Mucosa of gallbladder (tissue), 1 donor: Measurements from ENCODE around the gene DNAI7. TPM values are rescaled to one million over a fixed set of nuclear protein-coding genes. Genes with fewer than 3 reads are reported as not detected.

Source experiments
- DNase-seq: peaks from one replicate; pipeline ENCODE4 v3.0.0-alpha.2; 2020; ENCODE audit warnings: low spot score
- total RNA-seq: library from RNA; stranded (reverse); gene quantifications from one replicate; pipeline ENCODE4 v1.2.1, GENCODE V29; 2021
- donor health status: DM: no; HTN: no; CAD: no.

DNAI7 gene, protein sequence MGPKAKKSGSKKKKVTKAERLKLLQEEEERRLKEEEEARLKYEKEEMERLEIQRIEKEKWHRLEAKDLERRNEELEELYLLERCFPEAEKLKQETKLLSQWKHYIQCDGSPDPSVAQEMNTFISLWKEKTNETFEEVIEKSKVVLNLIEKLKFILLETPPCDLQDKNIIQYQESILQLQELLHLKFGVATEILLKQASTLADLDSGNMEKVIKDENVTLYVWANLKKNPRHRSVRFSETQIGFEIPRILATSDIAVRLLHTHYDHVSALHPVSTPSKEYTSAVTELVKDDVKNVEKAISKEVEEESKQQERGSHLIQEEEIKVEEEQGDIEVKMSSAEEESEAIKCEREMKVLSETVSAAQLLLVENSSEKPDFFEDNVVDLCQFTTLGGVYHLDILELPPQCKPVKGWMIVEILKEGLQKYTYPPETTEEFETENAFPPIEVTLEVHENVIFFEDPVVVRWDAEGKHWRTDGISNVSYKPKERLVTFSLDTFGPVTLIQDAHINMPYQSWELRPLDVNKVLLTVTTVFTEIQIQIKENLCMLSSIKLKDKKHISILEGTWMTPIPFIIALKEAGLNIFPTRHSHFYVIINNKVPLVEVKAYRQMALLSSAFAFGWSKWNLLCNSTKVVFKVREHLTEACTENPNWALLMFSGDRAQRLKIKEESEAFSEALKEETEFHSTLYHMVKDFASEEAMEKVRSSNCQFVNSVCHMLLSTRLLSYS
- 1.4 TPM for total RNA-seq

DNA sequence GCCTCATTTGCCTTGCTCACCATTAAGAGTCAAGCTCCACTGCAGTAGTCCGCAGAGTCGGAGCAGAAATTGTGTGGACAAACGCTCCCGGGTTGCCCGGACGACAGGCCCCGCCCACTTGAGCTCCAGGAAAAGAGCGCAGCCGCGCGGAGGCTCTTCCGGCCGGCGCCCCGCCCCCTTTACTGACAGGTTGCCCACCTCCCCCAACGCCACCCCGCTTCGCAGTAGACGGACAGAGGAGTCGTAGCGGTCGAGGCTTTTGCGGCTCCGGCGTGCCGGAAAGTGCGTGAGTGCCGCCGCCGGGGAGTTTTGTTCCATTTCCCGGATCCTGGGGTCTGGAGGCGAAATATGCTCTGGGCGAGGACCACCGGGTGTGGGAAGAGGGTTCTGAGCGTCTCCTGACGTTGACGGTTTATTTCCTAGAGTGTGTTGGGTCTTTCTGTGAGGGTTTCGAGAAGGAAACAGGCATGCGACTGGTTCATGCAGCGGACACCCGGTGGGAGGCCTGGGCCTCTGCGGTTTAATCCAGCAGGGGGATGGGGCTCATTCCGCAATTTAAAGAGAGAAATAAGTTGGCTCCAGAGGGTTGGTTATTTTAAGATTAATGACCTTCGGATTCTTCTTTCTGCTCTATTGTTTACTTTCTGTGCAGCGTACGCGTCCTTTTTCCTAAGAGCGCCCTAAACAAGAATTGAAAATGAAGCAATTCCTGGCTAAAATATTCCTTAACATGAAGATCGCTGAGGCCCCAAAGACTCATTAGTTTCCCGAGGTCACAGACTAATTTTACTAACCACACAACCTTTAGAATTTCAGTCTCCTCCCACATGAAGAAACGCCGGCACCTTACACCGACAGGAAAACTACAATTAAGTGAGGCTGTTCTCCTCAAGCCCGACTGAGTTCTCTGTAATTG, at the start of gene DNAI7, which contains the start of gene ETFRF1:
TSS of gene DNAI7 (minus strand) at position 105 of the 916 bp plus-strand sequence. CDS start at position 23, 82 bp downstream.
TSS of gene ETFRF1 (plus strand) at position 182 of the 916 bp plus-strand sequence. CDS start 8,720 bp downstream, outside the sequence.
- DNase-seq = peak; percentile 97

DNA sequence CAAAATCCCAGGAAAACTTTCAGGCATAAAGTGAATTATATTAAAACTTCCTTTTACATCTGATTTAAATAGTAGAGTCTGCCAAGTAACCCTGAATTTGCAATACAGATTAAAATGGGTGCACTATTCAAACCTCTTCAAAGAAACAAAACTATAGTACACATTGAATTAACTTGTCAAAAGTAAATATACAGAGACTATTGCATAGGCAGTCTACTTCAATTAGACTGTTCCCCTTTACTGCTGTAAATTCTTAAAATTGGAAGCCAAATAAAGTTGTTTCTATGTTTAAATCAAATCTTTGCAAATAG, 48.7 kb upstream of the DNAI7 start:
- no peak for DNase-seq

DNA sequence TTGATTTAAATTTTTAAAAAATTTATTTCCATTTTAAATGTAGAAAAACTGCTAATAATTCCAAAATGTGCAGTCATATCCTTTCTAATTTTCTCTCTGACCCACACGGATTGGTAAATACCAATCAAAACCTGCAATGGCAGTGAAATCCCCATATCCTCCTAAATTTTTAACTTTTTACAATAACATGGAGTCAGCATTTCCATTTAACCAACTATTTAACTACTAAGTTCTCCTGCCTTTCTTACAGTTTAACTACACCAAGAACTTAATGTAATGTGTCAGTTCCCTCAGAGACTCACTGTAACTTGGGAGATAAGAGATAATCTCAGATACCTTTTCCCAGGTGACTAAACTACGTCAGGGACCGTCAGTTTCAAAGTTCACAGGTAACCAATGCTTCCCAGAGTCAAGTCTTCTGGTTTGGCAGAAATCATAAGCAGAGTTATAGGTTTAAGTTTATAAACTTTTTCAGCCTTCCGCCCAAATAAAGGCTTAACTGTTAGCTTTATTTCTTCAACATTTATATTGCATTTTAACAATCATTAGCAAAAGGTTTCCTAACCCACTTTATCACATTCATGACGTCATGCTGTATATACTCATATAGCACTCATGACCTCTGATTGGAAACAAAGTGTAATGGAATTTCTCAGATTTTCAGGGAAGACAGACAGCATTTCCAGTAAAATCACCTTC, 48.2 kb upstream of the DNAI7 start:
- no peak for DNase-seq

DNA sequence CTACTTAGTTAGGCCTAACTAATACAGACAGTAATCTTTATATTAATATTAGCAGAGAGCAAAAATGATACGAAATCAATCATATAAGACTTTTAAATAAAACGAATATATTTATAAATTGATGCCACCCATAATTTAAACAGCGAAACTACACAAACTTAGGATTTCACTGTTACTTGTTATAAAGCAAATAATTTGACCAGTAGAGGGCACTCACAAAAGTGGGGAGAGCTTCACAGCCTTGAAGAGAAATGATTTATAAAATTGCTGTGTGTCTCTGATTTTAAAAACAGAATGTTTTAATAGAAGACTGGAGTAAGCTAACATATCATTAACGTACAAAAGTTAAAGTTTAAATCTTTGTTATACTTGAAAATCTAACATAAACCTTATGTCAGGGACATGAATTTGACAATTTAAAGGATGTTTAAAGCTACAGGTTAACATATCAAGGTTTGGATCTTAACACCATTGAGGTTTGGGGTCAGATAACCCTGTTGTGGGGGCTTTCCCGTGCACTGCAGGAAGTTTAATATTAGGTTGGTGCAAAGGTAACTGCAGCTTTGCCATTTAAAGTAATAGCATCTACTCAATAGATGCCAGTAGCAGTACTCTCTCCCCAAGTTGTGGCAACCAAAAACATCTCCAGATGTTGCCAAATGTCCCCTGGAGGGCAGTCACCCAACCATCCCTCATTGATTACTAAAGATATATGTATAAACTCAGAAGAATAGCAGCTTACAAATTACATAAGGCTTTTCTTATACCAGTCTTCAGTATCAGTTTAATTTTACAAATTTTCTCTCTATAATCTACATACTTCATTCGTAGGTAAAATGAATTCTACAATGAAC, 46.4 kb upstream of the DNAI7 start:
- no peak for DNase-seq

DNA sequence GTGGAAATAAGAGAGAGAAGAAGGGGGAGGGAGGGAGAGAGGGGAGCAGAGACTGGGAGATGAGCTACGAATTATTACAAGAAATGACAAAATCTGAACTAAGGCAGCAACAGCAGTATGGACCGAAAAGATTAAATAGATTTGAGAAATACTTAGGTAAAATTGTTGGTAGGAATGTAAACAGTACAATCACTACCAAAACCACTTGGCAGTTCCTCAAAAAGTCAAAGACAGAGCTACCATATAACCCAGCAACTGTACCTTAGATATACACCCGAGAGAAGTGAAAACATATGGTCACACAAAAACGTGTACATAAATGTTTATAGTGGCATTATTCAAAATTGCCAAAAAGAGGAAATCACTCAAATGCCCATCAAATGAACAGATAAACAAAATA, 41.7 kb upstream of the DNAI7 start:
- DNase-seq = no peak

DNA sequence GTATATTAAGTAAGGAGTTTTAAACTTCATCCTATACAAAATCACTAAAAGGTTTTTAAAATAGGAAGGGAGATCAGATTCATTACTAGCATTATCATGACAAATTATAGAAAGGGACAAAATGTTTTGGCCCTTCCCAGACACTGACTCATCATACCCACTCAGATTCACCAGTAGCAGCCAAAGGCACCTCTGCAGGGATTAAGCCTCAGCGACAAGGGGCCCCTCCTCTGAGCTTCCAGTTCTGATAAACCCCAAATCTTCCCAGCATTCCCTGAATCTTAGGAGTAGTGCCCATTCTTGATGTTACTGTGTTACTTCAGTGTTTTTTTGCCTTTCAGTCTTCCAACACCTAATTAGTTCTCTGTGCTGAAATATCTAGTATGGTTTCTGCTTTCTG, 41.2 kb upstream of the DNAI7 start:
- no peak for DNase-seq

DNA sequence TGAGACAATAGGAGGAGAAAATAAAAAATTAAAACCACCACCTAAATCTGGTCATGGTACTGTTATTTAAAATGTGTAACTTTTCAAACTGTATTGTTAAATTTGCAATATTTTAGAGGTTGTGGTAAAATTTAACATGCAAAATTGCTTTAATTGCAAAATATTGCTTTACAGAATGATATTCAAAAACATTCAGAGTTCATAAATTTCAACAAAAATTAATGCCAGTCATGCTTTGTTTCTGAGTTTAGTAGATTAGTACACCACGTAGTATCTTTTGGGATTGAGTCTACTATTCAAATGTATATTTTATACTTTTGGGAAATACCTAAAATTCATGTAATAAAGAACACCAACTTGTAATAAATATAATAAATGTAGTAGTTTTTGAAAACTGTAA, 18.4 kb upstream of the DNAI7 start:
- no peak for DNase-seq

DNA sequence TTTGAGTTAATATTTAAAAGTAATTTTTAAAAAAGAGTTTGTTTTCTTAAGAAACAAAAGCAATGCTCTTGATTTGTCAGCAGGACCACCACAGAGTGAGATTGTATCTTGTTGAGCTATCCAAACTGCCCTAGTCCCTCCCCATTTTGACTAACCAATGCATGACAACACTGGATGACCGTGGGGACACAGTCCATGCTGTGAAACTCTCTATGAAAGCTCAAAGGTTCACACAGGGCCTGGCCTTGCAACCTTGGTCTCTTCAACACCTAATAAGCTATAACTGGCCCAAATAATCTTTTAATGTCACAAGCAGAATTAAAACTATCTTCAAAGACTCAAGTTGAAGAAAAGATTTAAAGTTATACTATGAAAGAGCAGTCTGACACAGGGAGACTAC, 13.6 kb upstream of the DNAI7 start:
- DNase-seq = no peak

DNA sequence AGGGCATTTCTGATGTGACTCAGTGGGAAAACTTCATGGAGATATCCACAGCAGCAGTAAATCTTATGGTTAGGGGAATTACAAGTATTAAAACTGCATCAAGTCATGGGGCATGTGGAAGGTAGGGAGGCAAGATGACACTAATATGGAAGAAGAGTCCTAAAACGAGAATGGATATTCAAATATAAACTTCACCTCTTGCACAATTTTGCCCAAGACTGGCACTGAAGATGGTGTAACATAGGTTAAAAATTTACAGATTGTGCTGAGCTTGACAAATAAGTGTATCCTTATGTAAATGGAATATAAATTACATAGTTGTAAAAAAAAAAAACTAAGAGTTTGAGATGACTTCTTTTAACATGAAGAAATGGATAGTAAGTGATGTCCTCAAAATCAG, 12.9 kb upstream of the DNAI7 start:
- no peak for DNase-seq

DNA sequence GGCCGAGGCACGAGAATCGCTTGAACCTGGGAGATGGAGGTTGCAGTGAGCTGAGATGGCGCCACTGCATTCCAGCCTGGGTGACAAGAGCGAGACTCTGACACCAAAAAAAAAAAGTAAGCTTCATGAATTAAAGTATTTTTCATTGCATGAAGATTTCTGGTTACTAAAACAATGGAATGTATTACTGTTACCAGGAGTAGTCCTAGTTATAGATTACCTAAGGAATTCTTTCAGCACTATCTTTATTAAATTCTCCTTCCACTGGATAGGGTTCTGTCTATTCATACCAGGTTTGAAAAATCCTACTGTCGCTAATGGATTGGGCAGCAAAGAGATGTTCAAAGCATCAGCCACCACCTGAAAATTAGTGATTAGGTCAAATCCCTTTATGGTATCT, 12.5 kb upstream of the DNAI7 start:
- DNase-seq = no peak

DNA sequence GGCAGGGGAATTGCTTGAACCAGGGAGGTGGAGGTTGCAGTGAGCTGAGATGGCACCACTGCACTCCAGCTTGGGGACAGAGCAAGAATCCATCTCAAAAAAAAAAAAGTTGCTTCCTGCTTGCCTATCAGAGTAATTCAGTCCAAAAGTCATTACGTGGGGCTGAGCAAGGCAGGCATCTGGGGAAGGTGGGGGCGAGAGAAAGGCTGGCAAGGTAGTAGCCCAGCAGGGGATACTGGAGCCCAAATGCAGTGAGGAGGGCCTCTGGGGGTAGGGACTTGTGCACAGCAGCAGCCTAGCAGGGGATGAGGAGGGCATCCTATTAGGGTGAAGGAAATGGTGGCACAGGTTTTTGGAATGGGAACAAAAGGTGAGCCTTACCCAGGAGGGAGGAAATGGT, 7.2 kb upstream of the DNAI7 start:
- no peak for DNase-seq

DNA sequence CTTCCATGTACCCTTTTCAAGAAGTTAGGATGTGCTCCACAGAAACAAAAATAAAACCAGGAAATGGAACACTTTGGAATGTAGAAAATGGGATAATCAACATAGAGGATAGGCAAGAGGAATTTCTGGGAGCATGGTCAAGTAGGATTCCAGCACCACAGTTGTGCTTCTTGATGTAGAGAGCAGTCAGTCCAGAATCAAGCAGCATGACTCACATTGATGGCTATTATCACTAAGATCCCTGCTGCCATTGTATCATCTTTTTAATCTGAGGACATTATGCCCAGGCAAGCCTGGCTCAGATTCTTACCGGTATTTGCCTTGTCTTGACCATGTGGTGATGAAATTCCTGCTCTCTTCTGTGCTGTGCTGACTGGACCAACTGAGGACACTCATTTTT, 5.7 kb upstream of the DNAI7 start:
- DNase-seq = no peak

DNA sequence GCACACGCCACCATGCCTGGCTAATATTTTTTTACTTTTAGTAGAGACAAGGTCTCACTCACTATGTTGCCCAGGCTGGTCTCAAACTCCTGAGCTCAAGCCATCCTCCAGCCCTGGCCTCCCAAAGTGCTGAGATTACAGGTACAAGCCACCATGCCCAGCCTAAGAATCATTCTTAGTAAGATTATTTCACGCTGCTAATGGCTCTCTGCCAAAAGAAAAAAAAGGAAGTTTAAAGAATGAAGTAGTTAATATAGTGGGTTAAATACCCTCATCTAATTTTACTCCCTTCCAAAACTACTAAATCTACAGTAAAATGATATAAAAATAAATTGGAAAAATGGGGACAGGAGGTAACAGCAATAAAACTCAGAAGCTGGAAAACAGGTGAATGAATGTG, 2.6 kb upstream of the DNAI7 start:
- DNase-seq = no peak

DNA sequence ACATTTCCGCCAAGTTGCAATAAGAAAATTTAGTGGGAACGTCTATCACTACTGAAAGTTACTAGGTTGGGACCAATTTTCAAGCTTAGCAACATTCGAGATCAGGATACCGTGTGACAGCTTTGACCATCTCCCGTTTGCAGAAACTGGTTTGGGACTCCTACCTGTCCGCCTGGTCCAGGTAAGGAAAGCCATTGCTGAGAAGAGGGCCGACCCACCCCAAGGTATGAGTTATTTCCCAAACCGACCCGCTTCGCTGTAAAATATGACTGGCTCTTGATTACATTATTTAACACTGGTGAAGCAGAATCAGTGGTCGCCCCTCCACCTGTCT, 271 bp downstream of the DNAI7 start:
- DNase-seq = no peak

DNA sequence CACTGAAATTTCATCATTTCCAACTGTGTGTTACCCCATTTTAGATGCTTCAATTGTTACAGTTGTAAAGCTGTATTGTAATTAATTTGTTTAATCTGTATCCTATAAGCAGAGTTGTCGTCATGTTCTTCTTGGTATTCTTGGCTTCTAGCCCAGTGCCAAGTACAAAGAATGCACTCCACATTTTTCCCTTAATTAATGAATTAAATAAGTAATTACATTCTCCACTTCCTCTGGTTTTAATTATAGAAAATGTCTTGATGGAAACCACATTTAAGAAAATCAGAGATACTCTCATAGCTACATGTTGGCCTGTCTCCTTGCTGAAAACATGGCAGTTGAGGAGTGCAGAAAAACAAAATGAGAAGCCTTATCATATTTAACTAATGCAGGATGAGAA, 746 bp downstream of the DNAI7 start:
- DNase-seq = no peak

DNA sequence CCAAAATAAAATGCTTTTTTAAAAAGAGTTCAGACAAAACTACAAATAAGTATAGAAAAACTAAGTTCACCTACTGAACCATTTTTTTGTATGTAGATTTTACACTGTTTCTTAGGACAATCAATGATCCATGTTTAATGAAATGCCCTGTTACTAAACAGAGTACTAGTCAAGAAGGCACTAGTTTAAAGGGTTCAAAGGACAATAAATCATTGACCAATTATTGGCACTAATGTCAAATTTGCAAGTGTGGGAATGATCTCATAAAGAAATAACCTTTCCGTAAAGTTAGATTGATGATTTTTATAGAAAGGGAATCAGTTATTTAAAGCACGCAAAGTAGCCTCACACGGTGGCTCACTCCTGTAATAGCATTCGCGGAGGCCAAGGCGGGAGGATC, 4.2 kb downstream of the DNAI7 start:
- no peak for DNase-seq

DNA sequence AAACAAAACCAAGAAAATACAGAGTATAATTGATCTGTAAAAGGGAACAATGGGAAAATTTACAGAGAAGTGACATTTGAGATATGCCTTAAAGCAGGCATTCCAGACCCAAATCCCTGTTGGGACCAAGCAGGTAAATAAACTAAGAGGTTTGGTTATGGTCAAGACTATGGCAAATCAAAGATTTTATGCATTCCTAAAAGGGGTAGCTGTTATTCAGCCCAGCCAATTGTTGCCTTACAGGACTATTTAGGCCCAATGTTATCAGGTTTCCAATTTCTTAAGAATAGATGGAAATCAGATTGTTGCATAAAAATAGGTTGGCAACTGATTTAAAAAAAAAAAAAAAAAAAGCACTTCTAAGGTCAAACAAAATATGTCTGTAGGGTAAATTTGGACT, 5.3 kb downstream of the DNAI7 start:
- DNase-seq = no peak

DNA sequence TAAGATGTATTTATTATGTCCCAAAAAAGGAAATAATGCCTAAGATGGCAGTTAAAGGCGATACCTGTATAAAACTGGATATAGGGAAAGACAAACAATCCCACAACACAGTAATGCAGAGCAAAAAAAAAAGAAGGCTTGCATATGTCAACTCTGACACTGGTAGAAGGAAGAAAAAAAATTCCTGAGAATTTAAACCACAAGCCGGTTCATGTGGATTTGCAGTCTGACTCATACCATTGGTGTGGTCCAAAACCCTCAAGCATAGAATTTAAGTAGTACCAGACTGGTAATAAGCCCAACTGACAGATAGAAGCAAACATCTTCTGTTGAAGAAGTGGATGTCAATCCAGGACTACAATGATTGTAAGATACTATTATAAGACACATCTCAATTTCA, 7.2 kb downstream of the DNAI7 start:
- no peak for DNase-seq

DNA sequence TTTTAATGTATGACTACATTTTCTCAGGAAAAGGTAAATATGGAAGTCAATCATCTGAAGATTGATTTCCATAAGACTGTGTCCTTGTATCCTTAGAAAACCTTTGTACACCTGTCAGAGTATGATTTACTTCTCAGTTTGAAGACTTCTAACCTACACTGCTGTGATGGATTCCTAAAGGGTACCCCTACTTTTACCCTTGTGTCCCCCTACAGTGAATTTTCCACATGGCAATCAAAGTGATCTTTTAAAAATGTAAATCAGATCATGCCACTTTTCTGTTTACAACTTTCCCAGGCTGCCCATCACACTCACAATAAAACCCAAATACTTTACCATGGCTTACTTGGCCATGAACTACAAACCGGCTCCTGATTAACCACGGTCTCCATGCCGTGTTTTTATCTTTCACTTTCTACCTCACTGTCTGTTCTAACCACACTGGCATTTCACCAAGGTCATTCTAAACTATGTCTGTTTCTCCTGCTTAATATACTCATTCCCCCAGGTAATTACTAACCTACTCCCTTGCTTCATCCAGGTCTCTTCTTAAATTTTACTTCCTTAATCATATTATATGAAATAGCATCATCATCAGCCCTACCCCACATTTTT, 8.1 kb downstream of the DNAI7 start:
- no peak for DNase-seq

DNA sequence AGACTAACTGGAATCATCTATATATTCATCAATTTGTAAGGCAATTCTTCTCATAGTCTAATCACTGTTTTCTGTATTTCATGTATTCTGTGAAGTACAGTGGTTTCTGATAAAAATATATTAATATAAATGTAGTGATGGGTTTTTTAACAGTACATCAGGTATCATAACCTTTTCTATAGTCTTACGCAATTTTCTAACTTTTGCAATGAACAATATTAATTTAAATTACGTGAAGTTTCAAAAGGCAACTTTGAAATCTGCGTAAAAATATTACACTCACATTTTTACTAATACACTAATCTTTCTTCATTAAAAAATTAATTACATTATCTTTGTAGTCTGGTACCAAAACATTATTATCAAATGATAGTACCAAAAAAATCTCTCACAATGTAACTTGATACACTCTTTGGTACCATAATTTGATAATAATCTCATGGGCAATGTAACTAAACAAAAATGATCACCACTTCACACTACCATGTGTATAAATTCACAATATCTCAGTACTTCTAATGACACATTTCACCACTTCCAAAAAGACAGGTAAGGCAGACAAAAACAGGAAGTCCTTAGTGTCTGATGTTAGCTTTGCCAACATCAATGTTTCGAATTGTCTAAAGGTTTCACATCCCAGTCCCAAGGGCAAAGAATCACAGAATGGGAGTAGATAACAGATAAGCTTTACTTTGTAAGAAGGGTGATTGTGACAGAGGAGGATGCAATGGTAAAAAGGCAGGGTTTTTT, 8.7 kb downstream of the DNAI7 start:
- DNase-seq = no peak
